ENCODE measurements around the gene ACOX3. TPM values are rescaled to one million over a fixed set of nuclear protein-coding genes. Genes with fewer than 3 reads are reported as not detected.

Gene ACOX3
- total and polyA plus RNA-seq, 10 of the 15 experiments (the other 5 are each of a cell fraction or from before 2014, with no cell fraction given), result 2.0 to 24.5 (median 14.0) TPM

GRCh38 chr4:8478371-8478770, 37.8 kb upstream of the ACOX3 start:
- WGBS (ENCODE audit: insufficient coverage, insufficient replicate concordance, low lambda C conversion rate, missing lambda C conversion rate), result 93% methylated on average over 9 of the region's 9 CpGs
- in situ Hi-C loops (cut with MboI), result no loop called here
- Histone ChIP-seq H4K20me1 (ENCODE audit: control insufficient read depth, insufficient read depth) (no peaks in the 10 kb centered on the region), H3K27ac (ENCODE audit: control insufficient read depth, insufficient read depth) (no peak overlapping the region), H2AFZ (ENCODE audit: control insufficient read depth, low read depth, low read length) (no peak overlapping the region), H3K4me1 (ENCODE audit: control insufficient read depth, insufficient read depth, low read length) (no peaks in the 10 kb centered on the region), H3K4me2 (ENCODE audit: control insufficient read depth, insufficient read depth) (no peak overlapping the region), H3K27me3 (replicated peaks in 1 of 2; ENCODE audit: control insufficient read depth in 2 of 2, insufficient read depth in 2 of 2, low read length in 1 of 2) (no peaks in the 10 kb centered on the region), H3K9ac (ENCODE audit: control insufficient read depth, insufficient read depth, low read length) (no peak overlapping the region), H3K4me3 (no peak overlapping the region), H3K9me3 (replicated peaks; ENCODE audit: control insufficient read depth, insufficient read depth, low read length) (no peaks in the 10 kb centered on the region), H3K36me3 (ENCODE audit: control insufficient read depth in 2 of 2, insufficient read depth in 2 of 2, low read length in 1 of 2) (no peaks in the 10 kb centered on the region), H3K79me2 (ENCODE audit: control insufficient read depth, insufficient read depth, low read length) (no peaks in the 10 kb centered on the region)
- intact Hi-C loops (cut with micrococcal nuclease; ENCODE audit: unreplicated experiment), result no loop called here
- TF ChIP-seq ELK1 (IDR thresholded peaks at IDR 0.05; ENCODE audit: low read depth, low read length) (no peak), SREBF2 (IDR thresholded peaks at IDR 0.05; ENCODE audit: low read length) (no peak), SMAD5 (IDR thresholded peaks at IDR 0.05; ENCODE audit: low read depth) (no peak), SMARCA5 (IDR thresholded peaks at IDR 0.05) (no peak), ZNF384 (IDR thresholded peaks at IDR 0.05; ENCODE audit: borderline replicate concordance, low read depth, low read length) (no peak), IRF3 (IDR thresholded peaks at IDR 0.05) (no peak), IKZF1 (conservative IDR thresholded peaks at IDR 0.05) (no peak), NFYA (IDR thresholded peaks at IDR 0.05; ENCODE audit: borderline replicate concordance, low read depth, low read length) (no peak), ZBTB40 (IDR thresholded peaks at IDR 0.05; ENCODE audit: borderline replicate concordance) (no peak), FOXK2 (IDR thresholded peaks at IDR 0.05) (no peak), WRNIP1 (IDR thresholded peaks at IDR 0.05; ENCODE audit: borderline replicate concordance, low read depth, low read length) (no peak), CHD4 (IDR thresholded peaks at IDR 0.05) (no peak), BMI1 (IDR thresholded peaks at IDR 0.05; ENCODE audit: borderline replicate concordance) (no peak)
- POLR2A ChIA-PET, result no interaction called here
- FAIRE-seq (no peak), ATAC-seq (no peak), DNase-seq (ENCODE audit: low read depth, low spot score) (no peak)
- CTCF ChIA-PET, result no interaction called here
- SMC1A ChIA-PET (ENCODE audit: uncharacterized antibody, unreplicated experiment), result no interaction called here
- RAD21 ChIA-PET (ENCODE audit: unreplicated experiment), result no interaction called here
- BruUV-seq (replicated peaks), result no TSS peak
